Right lobe of liver (tissue), 4 donors: ENCODE measurements around the gene SMARCD1.

Experiments used
- CTCF ChIP-seq, 4 donors: fragments of 200-600 bp in 3 of 4; fragments of 450-650 bp in 1 of 4; IDR thresholded peaks; one replicate each; pipeline versions ENCODE4 v1.5.1 to v1.8.0; 2016 to 2022; ENCODE audit warnings: antibody characterized with exemption in 4 of 4, mild to moderate bottlenecking in 2 of 4
- POLR2A ChIP-seq: fragments of 450-650 bp; IDR thresholded peaks from one replicate; pipeline ENCODE4 v1.6.1; 2017; ENCODE audit warnings: antibody characterized with exemption, mild to moderate bottlenecking
- donor health status: DM: no; HTN: no; CAD: no.
- donor health status: DM: no; HTN: no; CAD: no.
- donor health status: DM: no; HTN: yes; CAD: no.

- no peak for TF ChIP-seq CTCF (IDR thresholded peaks at IDR 0.05)
- TF ChIP-seq POLR2A = no peak
These were observed 31.6 kb upstream of the SMARCD1 start for GRCh38 chr12:50053583-50053982.
